RWPE2 (cell line): ENCODE results near the gene CPNE6.

Source experiments
- ATAC-seq: fragments of 200-7000 bp; cut with Tn5 transposase; 3 replicates; pipeline ENCODE4 v1.9.1; 2021; ENCODE audit warnings: low read depth
- DNase-seq: peaks from one replicate; pipeline ENCODE4 v3.0.0-alpha.2; 2020; ENCODE audit warnings: low spot score
- H3K27ac ChIP-seq: fragments of 450-650 bp; 2 replicates; pipeline ENCODE4 v1.5.1; 2017; ENCODE audit warnings: mild to moderate bottlenecking; ENCODE audit not compliant: poor library complexity, severe bottlenecking
- H3K27me3 ChIP-seq: fragments of 250-450 bp; sonication (Bioruptor Pico); 2 replicates; pipeline ENCODE4 v1.5.1; 2021; ENCODE audit warnings: mild to moderate bottlenecking, moderate library complexity; ENCODE audit not compliant: insufficient read depth, poor library complexity, severe bottlenecking
- H3K36me3 ChIP-seq: fragments of 250-450 bp; sonication (Bioruptor Pico); 2 replicates; pipeline ENCODE4 v1.5.1; 2020; ENCODE audit warnings: low read depth, mild to moderate bottlenecking, moderate library complexity
- H3K4me1 ChIP-seq: fragments of 250-450 bp; sonication (Bioruptor Pico); 2 replicates; pipeline ENCODE4 v1.5.1; 2021; ENCODE audit warnings: mild to moderate bottlenecking, moderate library complexity; ENCODE audit not compliant: insufficient read depth, poor library complexity, severe bottlenecking
- H3K4me3 ChIP-seq: fragments of 250-450 bp; sonication (Bioruptor Pico); 2 replicates; pipeline ENCODE4 v1.5.1; 2021; ENCODE audit warnings: mild to moderate bottlenecking, moderate library complexity; ENCODE audit not compliant: severe bottlenecking
- H3K9me3 ChIP-seq: fragments of 250-450 bp; sonication (Bioruptor Pico); 2 replicates; pipeline ENCODE4 v1.5.1; 2021; ENCODE audit warnings: mild to moderate bottlenecking, moderate library complexity; ENCODE audit not compliant: severe bottlenecking
- CTCF ChIP-seq: fragments of 450-650 bp; IDR thresholded peaks from one replicate; pipeline ENCODE4 v1.5.1; 2017; ENCODE audit warnings: mild to moderate bottlenecking, moderate library complexity; ENCODE audit not compliant: poor library complexity, severe bottlenecking

The CPNE6 gene

DNA sequence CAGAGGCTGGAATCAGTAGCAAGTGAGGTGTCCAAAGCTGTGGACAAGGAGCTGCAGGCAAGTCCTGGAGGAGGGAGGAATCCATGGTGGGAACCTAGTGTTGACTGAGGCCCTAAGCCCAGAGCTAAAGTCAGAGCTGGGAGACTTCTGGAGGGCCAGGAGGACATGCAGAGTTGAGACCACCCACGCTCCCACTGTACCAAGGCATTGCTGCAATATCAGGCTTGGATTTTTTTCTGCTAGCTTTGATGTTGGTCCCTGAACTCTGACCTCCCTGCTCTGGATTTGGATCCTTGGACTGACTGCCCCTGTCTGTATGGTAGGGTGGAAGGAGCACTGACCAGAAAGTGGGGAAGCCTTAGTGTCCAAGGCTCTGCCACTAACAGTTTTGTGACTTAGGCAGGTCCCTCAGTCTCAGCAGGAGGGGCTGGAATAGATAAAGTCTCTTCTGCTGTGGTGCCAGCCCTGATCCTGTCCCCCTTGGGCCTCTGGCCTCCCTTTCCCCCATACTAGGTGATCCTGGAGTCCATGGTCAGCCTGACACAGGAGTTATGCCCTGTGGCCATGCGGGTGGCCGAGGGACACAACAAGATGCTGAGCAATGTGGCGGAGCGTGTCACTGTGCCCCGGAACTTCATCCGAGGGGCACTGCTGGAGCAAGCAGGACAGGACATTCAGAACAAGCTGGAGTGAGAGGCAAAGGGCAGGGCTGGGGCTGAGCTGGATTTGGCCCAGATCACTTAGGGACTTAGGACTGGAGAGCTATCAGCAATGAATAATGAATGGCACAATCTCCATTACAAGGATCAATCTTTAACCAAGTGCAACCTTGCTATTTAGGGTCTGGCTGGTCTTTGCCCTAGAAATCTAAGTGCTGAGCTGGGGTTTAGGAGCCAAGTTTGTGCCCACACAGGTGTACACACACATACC is 10.1 kb upstream of the CPNE6 start:
- no peak for TF ChIP-seq CTCF
- H3K36me3 ChIP-seq, result no peaks in the 10 kb centered on the region
- no peak overlapping the region for H3K4me3 ChIP-seq
- H3K4me1 ChIP-seq, result no peaks in the 10 kb centered on the region
- DNase-seq (peak; percentile 57), ATAC-seq (no peak)
- H3K27me3 ChIP-seq, result no peaks in the 10 kb centered on the region
- H3K27ac ChIP-seq, result no peak overlapping the region
- H3K9me3 ChIP-seq, result no peaks in the 10 kb centered on the region

DNA sequence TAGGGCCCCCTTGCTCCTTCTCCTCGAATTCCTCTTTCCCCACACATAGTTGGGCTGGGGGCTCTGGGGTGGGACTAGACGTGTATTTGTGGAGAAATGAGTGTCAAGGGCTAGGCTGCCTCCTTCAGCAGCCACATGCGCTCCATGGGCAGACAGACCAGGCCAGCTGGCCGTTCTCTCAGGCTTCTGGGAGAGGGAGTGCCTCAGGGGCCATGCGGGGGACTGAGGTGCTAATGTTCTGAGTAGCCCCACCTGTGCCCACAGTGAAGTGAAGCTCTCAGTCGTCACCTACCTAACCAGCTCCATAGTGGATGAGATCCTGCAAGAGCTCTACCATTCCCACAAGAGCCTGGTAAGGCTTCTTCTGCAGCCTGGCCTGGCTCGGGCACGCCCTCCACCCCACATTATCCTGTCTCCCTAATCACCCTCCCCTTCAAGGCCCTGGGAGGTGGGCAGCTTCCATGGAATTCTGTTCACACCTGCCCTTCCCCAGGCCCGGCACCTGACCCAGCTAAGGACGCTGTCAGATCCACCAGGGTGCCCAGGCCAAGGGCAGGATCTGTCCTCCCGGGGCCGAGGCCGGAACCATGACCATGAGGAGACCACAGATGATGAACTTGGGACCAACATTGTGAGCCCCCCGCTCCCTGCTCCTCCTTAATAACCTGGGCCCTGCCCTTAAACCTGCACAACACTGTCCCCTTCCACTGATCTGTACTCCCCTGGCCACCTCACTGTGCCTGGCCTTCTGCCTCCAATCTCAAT is 9.0 kb upstream of the CPNE6 start:
- no peaks in the 10 kb centered on the region for H3K9me3 ChIP-seq
- H3K4me1 ChIP-seq, result no peaks in the 10 kb centered on the region
- H3K27me3 ChIP-seq, result no peaks in the 10 kb centered on the region
- no peak for TF ChIP-seq CTCF
- no peak overlapping the region for H3K4me3 ChIP-seq
- DNase-seq (peak; percentile 55), ATAC-seq (no peak)
- H3K27ac ChIP-seq, result no peak overlapping the region
- H3K36me3 ChIP-seq, result no peaks in the 10 kb centered on the region

GRCh38 chr14:24063263-24063836 is 8.0 kb upstream of the CPNE6 start:
- H3K4me3 ChIP-seq, result no peak overlapping the region
- H3K27me3 ChIP-seq, result no peaks in the 10 kb centered on the region
- peak; percentile 64 for DNase-seq
- H3K9me3 ChIP-seq, result no peaks in the 10 kb centered on the region
- no peak overlapping the region for H3K27ac ChIP-seq
- H3K36me3 ChIP-seq, result no peaks in the 10 kb centered on the region
- TF ChIP-seq CTCF, result no peak
- no peaks in the 10 kb centered on the region for H3K4me1 ChIP-seq
- ATAC-seq, result no peak

- Histone ChIP-seq H3K27me3 (no peaks in the 10 kb centered on the region), H3K9me3 (no peaks in the 10 kb centered on the region), H3K4me1 (no peaks in the 10 kb centered on the region), H3K36me3 (no peaks in the 10 kb centered on the region), H3K27ac (no peak overlapping the region), H3K4me3 (no peak overlapping the region)
- TF ChIP-seq CTCF, result no peak
- DNase-seq (peak; percentile 73), ATAC-seq (no peak)
Observed at GRCh38 chr14:24064091-24064795, 7.1 kb upstream of the CPNE6 start.
